ENCODE measurements around the gene SHROOM4. TPM values are rescaled to one million over a fixed set of nuclear protein-coding genes. Genes with fewer than 3 reads are reported as not detected.

Gene SHROOM4
- total RNA-seq, 2 donors from 2014 or later, result 1.6 to 2.6 TPM

GRCh38 chrX:50697691-50698090 is 116.3 kb downstream of the SHROOM4 start:
- intact Hi-C loops (cut with DNase I), result no loop called here
- ATAC-seq (peak; percentile 38), DNase-seq (no peak)
- TF ChIP-seq POLR2A (IDR thresholded peaks at IDR 0.05), result no peak
- no peak for TF ChIP-seq CTCF (IDR thresholded peaks at IDR 0.05)
- no peaks in the 10 kb centered on the region for H3K4me1 ChIP-seq
- 10 to 20% methylated on average over 2 of the region's 2 CpGs for WGBS, 2 donors
- H3K4me3 ChIP-seq, result no peak overlapping the region
- no peaks in the 10 kb centered on the region for H3K36me3 ChIP-seq (replicated peaks in 1 of 2; ENCODE audit: insufficient read depth in 1 of 2, low read depth in 2 of 2)
- no peaks in the 10 kb centered on the region for H3K9me3 ChIP-seq
- no peaks in the 10 kb centered on the region for H3K27me3 ChIP-seq
- no peak overlapping the region for H3K27ac ChIP-seq

- intact Hi-C loops (cut with DNase I), result no loop called here
- H3K9me3 ChIP-seq, result no peaks in the 10 kb centered on the region
- TF ChIP-seq CTCF (IDR thresholded peaks at IDR 0.05) (peak; percentile 40 to 83 (median 68)), POLR2A (IDR thresholded peaks at IDR 0.05) (no peak)
- peak; percentile 59 for ATAC-seq
- no peaks in the 10 kb centered on the region for H3K27me3 ChIP-seq
- no peak overlapping the region for H3K4me3 ChIP-seq
- peak; percentile 10 to 25 (median 18) for DNase-seq
- 18 to 22% methylated on average over 5 of the region's 5 CpGs for WGBS, 2 donors
- H3K4me1 ChIP-seq, result no peaks in the 10 kb centered on the region
- no peak overlapping the region for H3K27ac ChIP-seq
- H3K36me3 ChIP-seq (replicated peaks in 1 of 2; ENCODE audit: insufficient read depth in 1 of 2, low read depth in 2 of 2), result no peaks in the 10 kb centered on the region
Measured at GRCh38 chrX:50691820-50692219, 122.2 kb downstream of the SHROOM4 start.

DNA sequence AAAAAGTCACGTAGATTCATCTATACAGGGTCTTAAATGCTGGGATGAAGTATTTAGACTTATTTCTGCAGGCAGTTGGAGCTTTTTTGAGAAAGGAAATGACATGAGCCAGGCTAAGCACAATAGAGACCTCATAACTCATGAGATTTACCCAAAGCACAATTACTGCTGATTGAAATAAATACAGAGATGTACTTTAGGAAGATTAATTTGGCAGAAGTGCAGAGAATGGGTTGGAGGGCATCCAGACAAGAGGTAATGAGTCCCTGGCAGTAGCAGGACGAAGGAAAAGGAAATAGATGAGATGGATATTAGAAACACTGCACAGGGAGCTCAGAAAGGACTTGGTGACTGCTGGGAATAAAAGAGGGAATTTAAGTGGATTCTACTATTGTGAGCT is 129.1 kb downstream of the SHROOM4 start:
- DNase-seq (no peak), ATAC-seq (no peak)
- Histone ChIP-seq H3K4me1 (no peaks in the 10 kb centered on the region), H3K36me3 (replicated peaks in 1 of 2; ENCODE audit: insufficient read depth in 1 of 2, low read depth in 2 of 2) (no peaks in the 10 kb centered on the region), H3K27ac (no peak overlapping the region), H3K9me3 (no peaks in the 10 kb centered on the region), H3K27me3 (no peaks in the 10 kb centered on the region), H3K4me3 (no peak overlapping the region)
- TF ChIP-seq CTCF (IDR thresholded peaks at IDR 0.05) (no peak), POLR2A (IDR thresholded peaks at IDR 0.05) (no peak)
- WGBS, 2 donors, result 32 to 35% methylated on average over 2 of the region's 2 CpGs
- intact Hi-C loops (cut with DNase I), result no loop called here

- no peaks in the 10 kb centered on the region for H3K27me3 ChIP-seq
- H3K4me3 ChIP-seq, result no peak overlapping the region
- TF ChIP-seq CTCF (IDR thresholded peaks at IDR 0.05) (peak in 4 of 7 experiments; percentile 12 to 30 (median 22)), POLR2A (IDR thresholded peaks at IDR 0.05) (no peak)
- intact Hi-C loops (cut with DNase I), result no loop called here
- peak in 1 of 4 donors; percentile 10 for DNase-seq
- no peaks in the 10 kb centered on the region for H3K4me1 ChIP-seq
- H3K36me3 ChIP-seq (replicated peaks in 1 of 2; ENCODE audit: insufficient read depth in 1 of 2, low read depth in 2 of 2), result no peaks in the 10 kb centered on the region
- H3K9me3 ChIP-seq, result no peaks in the 10 kb centered on the region
- ATAC-seq, result no peak
- H3K27ac ChIP-seq, result no peak overlapping the region
- WGBS, 2 donors, result 11 to 13% methylated on average over 2 of the region's 2 CpGs
Measured at GRCh38 chrX:50680990-50681389, 133.0 kb downstream of the SHROOM4 start.

DNA sequence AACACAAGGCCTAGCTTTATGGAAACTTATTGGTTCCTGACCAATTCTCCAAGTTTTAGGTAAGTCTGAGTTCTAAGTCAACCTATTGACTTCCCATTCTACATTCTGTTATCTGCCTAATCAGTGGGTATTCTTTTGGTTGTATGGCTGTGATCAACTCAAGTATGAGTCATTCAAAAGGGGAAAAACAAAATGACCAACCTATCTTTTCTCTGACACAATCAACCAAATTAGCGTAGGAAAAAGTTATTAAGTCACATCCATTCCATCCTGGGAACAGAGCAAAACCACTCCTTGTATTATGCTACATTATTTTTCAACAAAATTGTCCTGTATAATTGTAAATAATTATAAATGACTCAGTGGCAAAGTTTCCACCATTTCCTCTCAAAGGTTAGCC is 136.2 kb downstream of the SHROOM4 start:
- intact Hi-C loops (cut with DNase I), result no loop called here
- Histone ChIP-seq H3K9me3 (no peaks in the 10 kb centered on the region), H3K27me3 (no peaks in the 10 kb centered on the region), H3K27ac (no peak overlapping the region), H3K36me3 (replicated peaks in 1 of 2; ENCODE audit: insufficient read depth in 1 of 2, low read depth in 2 of 2) (no peaks in the 10 kb centered on the region), H3K4me3 (no peak overlapping the region), H3K4me1 (no peaks in the 10 kb centered on the region)
- no peak for TF ChIP-seq POLR2A (IDR thresholded peaks at IDR 0.05)
- no peak for TF ChIP-seq CTCF (IDR thresholded peaks at IDR 0.05)
- WGBS, 2 donors, result 75 to 88% methylated on average over 1 of the region's 1 CpG
- ATAC-seq (no peak), DNase-seq (no peak)

All from body of pancreas (tissue), 4 donors.